SK-N-MC (cell line): ENCODE results near the gene FSTL4.

Experiments used
- EZH2 ChIP-seq: fragments of 200-600 bp; sonication (generic); IDR thresholded peaks from one replicate; pipeline ENCODE4 v1.6.1; 2017; ENCODE audit warnings: antibody characterized with exemption
- FOXP2 ChIP-seq: optimal IDR thresholded peaks from 2 replicates; pipeline ENCODE3; 2011; ENCODE audit warnings: mild to moderate bottlenecking, moderate library complexity; ENCODE audit not compliant: insufficient read depth; ENCODE audit errors: extremely low read length, control extremely low read depth
- POLR2AphosphoS5 ChIP-seq: IDR thresholded peaks from 2 replicates; pipeline ENCODE4 v1.6.1; 2012; ENCODE audit warnings: mild to moderate bottlenecking, low read depth, low read length, borderline replicate concordance

DNA sequence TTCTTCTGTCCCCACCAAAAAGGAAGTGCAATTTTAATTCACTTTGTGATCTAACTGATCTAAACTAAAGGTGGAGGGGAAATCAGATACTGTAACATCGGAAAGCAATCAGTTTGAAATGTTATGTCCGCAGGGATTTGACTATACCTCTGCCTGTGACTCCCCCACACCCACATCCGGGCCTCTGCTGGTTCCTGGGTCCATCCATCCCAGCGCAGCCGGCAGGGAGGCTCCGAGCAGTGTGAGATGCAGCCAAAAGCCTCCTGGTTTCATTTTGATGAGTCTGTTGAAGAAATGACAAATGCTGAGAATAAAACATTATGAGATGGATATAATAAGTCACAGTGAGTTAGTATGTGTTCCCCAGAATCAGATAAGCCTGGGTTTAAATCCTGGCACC is 8.6 kb downstream of the FSTL4 start:
- no peak for TF ChIP-seq EZH2
- no peak for TF ChIP-seq POLR2AphosphoS5
- no peak for TF ChIP-seq FOXP2
